Neural cell (in vitro differentiated cells): ENCODE data around the gene GTF2F1. TPM values are rescaled to one million over a fixed set of nuclear protein-coding genes. Genes with fewer than 3 reads are reported as not detected.

Experiments used
- H2AFZ ChIP-seq: fragments of 200-600, 300-800 bp; sonication (generic), shearing (Covaris generic); 2 replicates; pipeline ENCODE4 v1.6.0; 2014; ENCODE audit warnings: low read depth, mild to moderate bottlenecking, antibody characterized with exemption, low read length, moderate library complexity
- H3F3A ChIP-seq: fragments of 200-600 bp; shearing (Covaris generic); 2 replicates; pipeline ENCODE4 v1.6.1; 2016; ENCODE audit warnings: mild to moderate bottlenecking, moderate library complexity, mixed read lengths, antibody characterized with exemption, low read length; ENCODE audit not compliant: insufficient read depth, poor library complexity, severe bottlenecking
- H3K27ac ChIP-seq: fragments of 200-600, 300-800 bp; sonication (generic), shearing (Covaris generic); 2 replicates; pipeline ENCODE4 v1.5.1; 2014; ENCODE audit warnings: mild to moderate bottlenecking, low read length, moderate library complexity
- H3K27me3 ChIP-seq: fragments of 300-800, 200-600 bp; sonication (generic), shearing (Covaris generic); 2 replicates; pipeline ENCODE4 v1.6.0; 2014; ENCODE audit warnings: mild to moderate bottlenecking, low read depth, low read length, moderate library complexity; ENCODE audit not compliant: insufficient read depth
- H3K36me3 ChIP-seq: fragments of 300-800, 200-600 bp; sonication (generic), shearing (Covaris generic); 2 replicates; pipeline ENCODE4 v1.5.1; 2014; ENCODE audit warnings: mild to moderate bottlenecking, antibody characterized with exemption, low read length, moderate library complexity; ENCODE audit not compliant: insufficient read depth
- H3K4me2 ChIP-seq: fragments of 300-800, 200-600 bp; sonication (generic), shearing (Covaris generic); 2 replicates; pipeline ENCODE4 v1.6.0; 2014; ENCODE audit warnings: mild to moderate bottlenecking, low read length
- H3K4me3 ChIP-seq: fragments of 300-800, 200-600 bp; sonication (generic), shearing (Covaris generic); 2 replicates; pipeline ENCODE4 v1.5.1; 2014; ENCODE audit warnings: mild to moderate bottlenecking, low read length, moderate library complexity
- H3K79me2 ChIP-seq: fragments of 200-600 bp; shearing (Covaris generic); replicated peaks from 2 replicates; pipeline ENCODE4 v1.6.0; 2014; ENCODE audit warnings: mild to moderate bottlenecking, low read length, moderate library complexity; ENCODE audit not compliant: insufficient read depth
- H3K9ac ChIP-seq: fragments of 300-800, 200-600 bp; sonication (generic), shearing (Covaris generic); 2 replicates; pipeline ENCODE4 v1.6.1; 2016; ENCODE audit warnings: mild to moderate bottlenecking, low read length, mixed read lengths
- H3K9me2 ChIP-seq: fragments of 200-600 bp; shearing (Covaris generic); 2 replicates; pipeline ENCODE4 v1.6.1; 2016; ENCODE audit warnings: mild to moderate bottlenecking, low read length, mixed read lengths; ENCODE audit not compliant: insufficient read depth
- H3K9me3 ChIP-seq: fragments of 200-600, 300-800 bp; sonication (generic), shearing (Covaris generic); 2 replicates; pipeline ENCODE4 v1.6.1; 2016; ENCODE audit warnings: mild to moderate bottlenecking, mixed run types, low read length, moderate library complexity, mixed read lengths
- H4K20me1 ChIP-seq: fragments of 200-600 bp; shearing (Covaris generic); 2 replicates; pipeline ENCODE4 v1.6.1; 2016; ENCODE audit warnings: mild to moderate bottlenecking, mixed run types; ENCODE audit not compliant: insufficient read depth
- EP300 ChIP-seq: fragments of 450-650 bp; conservative IDR thresholded peaks from 2 replicates; pipeline ENCODE4 v1.6.1; 2014; ENCODE audit warnings: antibody characterized with exemption, mild to moderate bottlenecking, moderate library complexity; ENCODE audit not compliant: poor library complexity, severe bottlenecking
- EZH2 ChIP-seq: fragments of 200-600, 300-800 bp; shearing (Covaris generic), sonication (generic); IDR thresholded peaks from 2 replicates; pipeline ENCODE4 v1.6.1; 2014; ENCODE audit warnings: antibody characterized with exemption, low read length, borderline replicate concordance, mild to moderate bottlenecking; ENCODE audit not compliant: insufficient read depth, poor library complexity, severe bottlenecking
- MXI1 ChIP-seq: fragments of 450-650 bp; conservative IDR thresholded peaks from 2 replicates; pipeline ENCODE4 v1.6.1; 2014; ENCODE audit warnings: antibody characterized with exemption, mild to moderate bottlenecking; ENCODE audit not compliant: poor library complexity, severe bottlenecking
- POLR2AphosphoS5 ChIP-seq: IDR thresholded peaks from 2 replicates; pipeline ENCODE4 v1.6.1; 2012
- RAD21 ChIP-seq: fragments of 450-650 bp; conservative IDR thresholded peaks from 2 replicates; pipeline ENCODE4 v1.6.1; 2014; ENCODE audit warnings: antibody characterized with exemption, mild to moderate bottlenecking, moderate library complexity
- SMC3 ChIP-seq: fragments of 450-650 bp; conservative IDR thresholded peaks from 2 replicates; pipeline ENCODE4 v1.6.1; 2014; ENCODE audit warnings: antibody characterized with exemption, mild to moderate bottlenecking, moderate library complexity; ENCODE audit not compliant: poor library complexity
- TAF1 ChIP-seq: IDR thresholded peaks from 2 replicates; pipeline ENCODE4 v1.6.1; 2012; ENCODE audit warnings: low read depth
- polyA plus RNA-seq: library from polyadenylated mRNA; depleted of rRNA; stranded (reverse); fragments of >200 nt; gene quantifications from 2 replicates; pipeline ENCODE4 v1.2.3, GENCODE V29; 2014
- TF ChIP-seq, protein P1 (sequence below): IDR thresholded peaks from 2 replicates; pipeline ENCODE4 v1.6.1; 2012; ENCODE audit warnings: borderline replicate concordance
- TF ChIP-seq, protein P2 (sequence below): fragments of 450-650 bp; IDR thresholded peaks from 2 replicates; pipeline ENCODE4 v1.5.1; 2014; ENCODE audit warnings: antibody characterized with exemption, mild to moderate bottlenecking, moderate library complexity; ENCODE audit not compliant: poor library complexity, severe bottlenecking

GTF2F1 gene
- polyA plus RNA-seq, 1 donor from 2014 or later, result 53.9 TPM

DNA sequence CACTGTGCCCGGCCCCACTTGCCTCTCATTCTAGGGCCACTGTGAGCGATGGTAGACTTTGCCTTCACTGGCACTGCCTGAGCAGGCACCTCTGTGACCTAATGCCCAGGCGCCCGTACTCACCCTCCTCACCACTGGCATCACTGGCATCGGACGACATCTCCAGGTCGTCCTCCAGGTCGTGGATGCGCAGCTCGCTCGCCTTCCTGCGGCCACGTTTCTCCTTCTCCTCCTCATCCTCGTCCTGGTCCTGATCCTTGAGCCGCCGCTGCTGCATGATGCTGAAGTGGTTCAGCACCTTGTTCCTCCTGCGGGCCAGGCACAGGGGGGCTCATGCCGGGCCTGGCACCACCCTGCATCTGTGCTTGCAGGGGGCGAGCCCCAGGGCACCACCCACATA lies 9.8 kb downstream of the GTF2F1 start:
- no peak for TF ChIP-seq MXI1
- H3K4me2 ChIP-seq, result no peak overlapping the region
- H3K36me3 ChIP-seq, result peaks cover 11% of the 10 kb centered on the region

DNA sequence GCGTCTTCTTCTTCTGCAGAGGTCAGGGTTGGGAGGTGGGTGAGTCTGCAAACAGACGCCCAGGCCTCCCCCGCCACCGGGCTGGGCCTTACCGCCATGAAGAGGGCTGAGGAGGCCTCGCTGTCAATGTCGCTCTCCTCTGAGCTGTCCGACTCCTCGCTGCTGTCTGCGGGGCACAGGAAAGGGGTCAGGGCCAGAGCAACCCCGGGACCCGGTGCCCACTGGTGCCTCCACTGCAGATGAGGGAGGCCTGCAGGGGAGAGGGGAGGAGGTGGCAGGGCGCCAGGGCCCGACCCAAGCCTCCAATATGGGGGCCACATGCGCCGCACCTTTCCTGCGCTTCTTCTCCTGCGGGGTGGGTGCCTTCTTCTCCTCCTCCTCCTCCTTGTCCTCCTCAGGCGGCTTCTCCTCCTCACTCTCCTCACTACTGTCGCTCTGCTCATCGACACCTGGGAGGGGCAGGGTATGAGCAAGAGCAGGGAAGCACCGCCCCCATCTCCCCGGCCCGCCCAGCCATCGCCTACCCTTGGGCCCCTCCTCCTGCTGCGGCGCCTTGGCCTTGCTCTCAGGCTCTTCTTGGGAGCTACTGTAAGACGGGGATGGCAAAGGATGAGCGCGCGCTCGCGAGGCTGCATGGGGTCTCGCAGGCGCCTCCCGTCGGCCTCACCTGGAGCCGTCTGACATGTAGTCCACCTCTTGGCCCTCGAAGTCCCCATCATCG lies 11.8 kb downstream of the GTF2F1 start:
- H3K9ac ChIP-seq, result no peak overlapping the region
- H3K27ac ChIP-seq, result no peak overlapping the region
- TF ChIP-seq TAF1 (no peak), EZH2 (no peak), SMC3 (no peak), POLR2AphosphoS5 (no peak), EP300 (no peak), RAD21 (no peak), MXI1 (no peak)
- TF ChIP-seq, protein P1, sequence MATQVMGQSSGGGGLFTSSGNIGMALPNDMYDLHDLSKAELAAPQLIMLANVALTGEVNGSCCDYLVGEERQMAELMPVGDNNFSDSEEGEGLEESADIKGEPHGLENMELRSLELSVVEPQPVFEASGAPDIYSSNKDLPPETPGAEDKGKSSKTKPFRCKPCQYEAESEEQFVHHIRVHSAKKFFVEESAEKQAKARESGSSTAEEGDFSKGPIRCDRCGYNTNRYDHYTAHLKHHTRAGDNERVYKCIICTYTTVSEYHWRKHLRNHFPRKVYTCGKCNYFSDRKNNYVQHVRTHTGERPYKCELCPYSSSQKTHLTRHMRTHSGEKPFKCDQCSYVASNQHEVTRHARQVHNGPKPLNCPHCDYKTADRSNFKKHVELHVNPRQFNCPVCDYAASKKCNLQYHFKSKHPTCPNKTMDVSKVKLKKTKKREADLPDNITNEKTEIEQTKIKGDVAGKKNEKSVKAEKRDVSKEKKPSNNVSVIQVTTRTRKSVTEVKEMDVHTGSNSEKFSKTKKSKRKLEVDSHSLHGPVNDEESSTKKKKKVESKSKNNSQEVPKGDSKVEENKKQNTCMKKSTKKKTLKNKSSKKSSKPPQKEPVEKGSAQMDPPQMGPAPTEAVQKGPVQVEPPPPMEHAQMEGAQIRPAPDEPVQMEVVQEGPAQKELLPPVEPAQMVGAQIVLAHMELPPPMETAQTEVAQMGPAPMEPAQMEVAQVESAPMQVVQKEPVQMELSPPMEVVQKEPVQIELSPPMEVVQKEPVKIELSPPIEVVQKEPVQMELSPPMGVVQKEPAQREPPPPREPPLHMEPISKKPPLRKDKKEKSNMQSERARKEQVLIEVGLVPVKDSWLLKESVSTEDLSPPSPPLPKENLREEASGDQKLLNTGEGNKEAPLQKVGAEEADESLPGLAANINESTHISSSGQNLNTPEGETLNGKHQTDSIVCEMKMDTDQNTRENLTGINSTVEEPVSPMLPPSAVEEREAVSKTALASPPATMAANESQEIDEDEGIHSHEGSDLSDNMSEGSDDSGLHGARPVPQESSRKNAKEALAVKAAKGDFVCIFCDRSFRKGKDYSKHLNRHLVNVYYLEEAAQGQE, result no peak
- TF ChIP-seq, protein P2, sequence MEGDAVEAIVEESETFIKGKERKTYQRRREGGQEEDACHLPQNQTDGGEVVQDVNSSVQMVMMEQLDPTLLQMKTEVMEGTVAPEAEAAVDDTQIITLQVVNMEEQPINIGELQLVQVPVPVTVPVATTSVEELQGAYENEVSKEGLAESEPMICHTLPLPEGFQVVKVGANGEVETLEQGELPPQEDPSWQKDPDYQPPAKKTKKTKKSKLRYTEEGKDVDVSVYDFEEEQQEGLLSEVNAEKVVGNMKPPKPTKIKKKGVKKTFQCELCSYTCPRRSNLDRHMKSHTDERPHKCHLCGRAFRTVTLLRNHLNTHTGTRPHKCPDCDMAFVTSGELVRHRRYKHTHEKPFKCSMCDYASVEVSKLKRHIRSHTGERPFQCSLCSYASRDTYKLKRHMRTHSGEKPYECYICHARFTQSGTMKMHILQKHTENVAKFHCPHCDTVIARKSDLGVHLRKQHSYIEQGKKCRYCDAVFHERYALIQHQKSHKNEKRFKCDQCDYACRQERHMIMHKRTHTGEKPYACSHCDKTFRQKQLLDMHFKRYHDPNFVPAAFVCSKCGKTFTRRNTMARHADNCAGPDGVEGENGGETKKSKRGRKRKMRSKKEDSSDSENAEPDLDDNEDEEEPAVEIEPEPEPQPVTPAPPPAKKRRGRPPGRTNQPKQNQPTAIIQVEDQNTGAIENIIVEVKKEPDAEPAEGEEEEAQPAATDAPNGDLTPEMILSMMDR, result no peak
- peaks cover 11% of the 10 kb centered on the region for H3K36me3 ChIP-seq
- H3K9me2 ChIP-seq, result no peaks in the 10 kb centered on the region
- H3K9me3 ChIP-seq, result peaks cover 7% of the 10 kb centered on the region
- no peaks in the 10 kb centered on the region for H3K79me2 ChIP-seq
- no peaks in the 10 kb centered on the region for H3F3A ChIP-seq
- H2AFZ ChIP-seq, result no peak overlapping the region
- no peak overlapping the region for H3K4me2 ChIP-seq
- no peaks in the 10 kb centered on the region for H4K20me1 ChIP-seq
- no peak overlapping the region for H3K4me3 ChIP-seq
- H3K27me3 ChIP-seq, result no peaks in the 10 kb centered on the region

More for the DNA sequence above, 9.8 kb downstream of the GTF2F1 start:
- Histone ChIP-seq H3K27ac (no peak overlapping the region), H3F3A (no peaks in the 10 kb centered on the region), H3K9me2 (no peaks in the 10 kb centered on the region), H3K9me3 (peaks cover 7% of the 10 kb centered on the region), H2AFZ (no peak overlapping the region), H3K79me2 (no peaks in the 10 kb centered on the region), H4K20me1 (no peaks in the 10 kb centered on the region), H3K27me3 (no peaks in the 10 kb centered on the region), H3K4me3 (no peak overlapping the region), H3K9ac (no peak overlapping the region)
